EH (cell line): ENCODE data around the gene SMIM1.

Experiments used
- DNase-seq: peaks from one replicate; pipeline ENCODE4 v3.0.0-alpha.2; 2015; ENCODE audit warnings: low read depth

The SMIM1 gene

GRCh38 chr1:3777078-3777547, 4.6 kb downstream of the SMIM1 start:
- no peak for DNase-seq

GRCh38 chr1:3777647-3778589, 5.4 kb downstream of the SMIM1 start:
- DNase-seq: no peak

GRCh38 chr1:3778590-3779264, 6.2 kb downstream of the SMIM1 start:
- no peak for DNase-seq

- no peak for DNase-seq
Measured at GRCh38 chr1:3779265-3779911, 6.8 kb downstream of the SMIM1 start.

GRCh38 chr1:3779912-3780416, 7.4 kb downstream of the SMIM1 start:
- DNase-seq: no peak

GRCh38 chr1:3780901-3781300, 8.4 kb downstream of the SMIM1 start:
- no peak for DNase-seq

GRCh38 chr1:3783651-3784474, 11.3 kb downstream of the SMIM1 start:
- no peak for DNase-seq

- DNase-seq: no peak
Measured at GRCh38 chr1:3785045-3785444, 12.5 kb downstream of the SMIM1 start.

GRCh38 chr1:3785456-3786157, 13.1 kb downstream of the SMIM1 start:
- no peak for DNase-seq

- no peak for DNase-seq
Measured at GRCh38 chr1:3786468-3787348, 14.2 kb downstream of the SMIM1 start.

GRCh38 chr1:3787349-3787715, 14.8 kb downstream of the SMIM1 start:
- no peak for DNase-seq

GRCh38 chr1:3787745-3788605, 15.4 kb downstream of the SMIM1 start:
- DNase-seq: no peak

- DNase-seq: no peak
Measured at GRCh38 chr1:3788756-3789420, 16.3 kb downstream of the SMIM1 start.

GRCh38 chr1:3789421-3790300, 17.1 kb downstream of the SMIM1 start:
- DNase-seq: no peak

- DNase-seq: no peak
Measured at GRCh38 chr1:3790500-3790923, 18.0 kb downstream of the SMIM1 start.

- DNase-seq: no peak
Measured at GRCh38 chr1:3790952-3791351, 18.4 kb downstream of the SMIM1 start.

- DNase-seq: no peak
Measured at GRCh38 chr1:3795453-3796214, 23.1 kb downstream of the SMIM1 start.
